Measurements from ENCODE around the gene RAB26. TPM values are rescaled to one million over a fixed set of nuclear protein-coding genes. Genes with fewer than 3 reads are reported as not detected.

RAB26 gene
- total and polyA plus RNA-seq, 2 experiments from 2014 or later, result 4.1 to 8.7 TPM

GRCh38 chr16:2151188-2152091 lies 3.0 kb downstream of the RAB26 start:
- peaks cover 32% of the 10 kb centered on the region for H3K4me1 Mint-ChIP-seq
- H3K4me3 Mint-ChIP-seq, result peak overlapping the region; percentile 93
- peaks cover 21% of the 10 kb centered on the region; the same call in 1 of the 2 replicates for H3K36me3 ChIP-seq (ENCODE audit: insufficient read depth)
- peak overlapping the region; percentile 45; the same call in 1 of the 2 replicates for H3K27ac Mint-ChIP-seq
- peaks cover 32% of the 10 kb centered on the region for H3K4me1 ChIP-seq (ENCODE audit: insufficient read depth)
- H3K27ac ChIP-seq (ENCODE audit: low read depth), result peak overlapping the region; percentile 95
- 0 out of 2 replicates have a peak, but pooled peaks have one; percentile 1 for TF ChIP-seq ETS1 (IDR thresholded peaks at IDR 0.05)
- TF ChIP-seq POLR2AphosphoS5 (IDR thresholded peaks at IDR 0.05; ENCODE audit: low read depth), result peak; percentile 60
- TF ChIP-seq CREB1 (CRISPR knock-in tag; IDR thresholded peaks at IDR 0.05; ENCODE audit: low read depth), result peak; percentile 7; the same call in 1 of the 2 replicates
- TF ChIP-seq ZNF114 (CRISPR knock-in tag; IDR thresholded peaks at IDR 0.05), result no peak
- TF ChIP-seq EZH2 (IDR thresholded peaks at IDR 0.05; ENCODE audit: low read depth, unreplicated experiment), result no peak
- peaks cover 45% of the 10 kb centered on the region for H3K36me3 Mint-ChIP-seq (ENCODE audit: low read depth)
- DNase-seq (ENCODE audit: low spot score) (peak; percentile 58), ATAC-seq (peak; percentile 0; the same call in 1 of the 3 replicates)
- H2AFZ ChIP-seq, result no peak overlapping the region
- peaks cover 9% of the 10 kb centered on the region; the same call in 1 of the 2 replicates for H3K27me3 ChIP-seq (ENCODE audit: insufficient read depth)
- peak overlapping the region; percentile 100 for H3K4me2 ChIP-seq
- H3F3A ChIP-seq (replicated peaks; ENCODE audit: low read depth), result peaks cover 66% of the 10 kb centered on the region
- peaks cover 21% of the 10 kb centered on the region for H3K9me3 Mint-ChIP-seq
- peaks cover 33% of the 10 kb centered on the region for H3K79me2 ChIP-seq (replicated peaks; ENCODE audit: insufficient read depth)
- peaks cover 33% of the 10 kb centered on the region for H4K20me1 ChIP-seq (replicated peaks; ENCODE audit: insufficient read depth)
- H3K27me3 Mint-ChIP-seq (ENCODE audit: insufficient read depth, low read depth, poor library complexity), result peaks cover 66% of the 10 kb centered on the region
- peak overlapping the region; percentile 79 for H3K4me3 ChIP-seq
- no peaks in the 10 kb centered on the region for H3K9me2 ChIP-seq (ENCODE audit: insufficient read depth)

GRCh38 chr16:2152695-2153506 lies 4.5 kb downstream of the RAB26 start:
- Histone ChIP-seq H4K20me1 (replicated peaks; ENCODE audit: insufficient read depth) (peaks cover 37% of the 10 kb centered on the region), H3K36me3 (ENCODE audit: insufficient read depth) (peaks cover 21% of the 10 kb centered on the region; the same call in 1 of the 2 replicates), H3K4me3 (peak overlapping the region; percentile 79), H3K4me2 (peak overlapping the region; percentile 100), H3K4me1 (ENCODE audit: insufficient read depth) (peaks cover 38% of the 10 kb centered on the region), H3K9me2 (ENCODE audit: insufficient read depth) (no peaks in the 10 kb centered on the region), H3K27ac (ENCODE audit: low read depth) (peak overlapping the region; percentile 95), H3K79me2 (replicated peaks; ENCODE audit: insufficient read depth) (peaks cover 48% of the 10 kb centered on the region), H3K27me3 (ENCODE audit: insufficient read depth) (no peaks in the 10 kb centered on the region), H2AFZ (no peak overlapping the region), H3F3A (replicated peaks; ENCODE audit: low read depth) (peaks cover 55% of the 10 kb centered on the region)
- peaks cover 46% of the 10 kb centered on the region for H3K4me1 Mint-ChIP-seq
- H3K27ac Mint-ChIP-seq, result peak overlapping the region; percentile 98
- H3K4me3 Mint-ChIP-seq, result peak overlapping the region; percentile 93
- ATAC-seq (no peak; the same call in 2 of the 3 replicates), DNase-seq (ENCODE audit: low spot score) (peak; percentile 37)
- peaks cover 21% of the 10 kb centered on the region for H3K9me3 Mint-ChIP-seq
- H3K27me3 Mint-ChIP-seq (ENCODE audit: insufficient read depth, low read depth, poor library complexity), result peaks cover 71% of the 10 kb centered on the region
- peaks cover 50% of the 10 kb centered on the region for H3K36me3 Mint-ChIP-seq (ENCODE audit: low read depth)
- TF ChIP-seq POLR2AphosphoS5 (IDR thresholded peaks at IDR 0.05; ENCODE audit: low read depth) (peak; percentile 57; the same call in 1 of the 2 replicates), CREB1 (CRISPR knock-in tag; IDR thresholded peaks at IDR 0.05; ENCODE audit: low read depth) (no peak), ZNF462 (CRISPR knock-in tag; IDR thresholded peaks at IDR 0.05) (no peak), NANOG (IDR thresholded peaks at IDR 0.05; ENCODE audit: borderline replicate concordance) (no peak), EZH2phosphoT487 (IDR thresholded peaks at IDR 0.05; ENCODE audit: unreplicated experiment) (no peak), ZNF331 (CRISPR knock-in tag; IDR thresholded peaks at IDR 0.05; ENCODE audit: low read depth) (no peak), JUNB (IDR thresholded peaks at IDR 0.05; ENCODE audit: unreplicated experiment) (no peak), ZNF114 (CRISPR knock-in tag; IDR thresholded peaks at IDR 0.05) (no peak)

All from GM23338 (cell line).